HuH-7.5 (cell line): ENCODE measurements around the gene LHX1.

Source experiments
- DNase-seq: peaks from one replicate; pipeline ENCODE4 v3.0.0; 2011; ENCODE audit warnings: low spot score

Gene LHX1

DNA sequence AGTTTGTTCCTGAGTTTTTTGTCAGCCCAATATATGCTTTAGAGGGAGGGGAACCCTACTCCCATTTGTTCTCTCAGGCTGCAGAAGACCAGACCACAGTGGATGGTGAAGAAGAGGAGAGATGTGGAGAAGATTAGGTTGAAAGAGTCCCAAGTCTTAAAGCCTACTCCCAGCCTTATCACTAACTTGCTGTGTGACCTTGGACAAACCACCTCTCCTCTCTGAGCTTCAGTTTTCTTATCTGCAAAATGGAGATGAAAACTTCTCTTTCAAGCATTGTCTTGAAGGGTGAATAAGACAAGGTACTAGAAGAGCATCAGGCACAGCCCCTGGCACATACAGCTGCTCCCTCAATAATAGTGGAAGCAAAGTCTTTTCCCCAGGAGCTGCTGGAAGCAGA lies 15.1 kb upstream of the LHX1 start:
- DNase-seq, result no peak

DNA sequence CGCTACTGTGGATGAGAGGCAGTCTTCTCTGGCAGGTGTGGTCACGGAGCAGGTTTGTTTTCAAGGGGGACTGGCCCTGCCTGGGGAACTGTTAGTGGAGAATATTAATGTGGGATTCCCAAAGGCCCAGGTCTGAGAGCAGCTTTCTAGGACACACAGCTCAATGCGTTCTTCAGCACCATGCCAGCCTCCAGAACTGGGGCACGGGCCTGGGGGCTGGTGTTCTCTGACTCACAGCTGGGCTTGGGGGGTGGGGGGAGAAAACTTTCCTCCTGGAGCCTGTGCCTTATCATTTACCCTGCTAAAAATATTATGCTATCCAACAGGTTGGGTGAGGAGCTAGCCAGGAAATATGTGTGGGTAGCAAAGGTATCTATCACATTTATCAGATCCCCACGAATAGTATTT lies 13.5 kb upstream of the LHX1 start:
- no peak for DNase-seq

DNA sequence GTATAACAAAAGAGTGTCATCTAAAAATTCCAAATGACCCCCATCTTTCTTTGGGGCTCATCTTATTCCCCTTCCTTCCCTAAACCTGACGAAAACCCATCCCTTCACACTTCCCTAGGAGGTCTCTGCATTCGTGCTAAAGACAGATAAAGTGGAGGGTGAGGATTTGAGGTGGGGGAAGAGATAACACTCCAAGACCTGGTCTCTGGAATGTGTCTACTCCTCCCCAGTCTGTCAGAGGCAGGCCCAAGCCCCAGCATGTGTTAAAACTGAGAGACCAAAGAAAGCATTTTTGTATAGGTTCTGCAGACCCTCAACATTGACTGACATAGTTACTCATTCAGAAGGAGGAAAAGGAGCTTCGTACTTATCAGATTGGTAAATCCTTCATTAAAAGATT lies 11.0 kb upstream of the LHX1 start:
- DNase-seq, result no peak

DNA sequence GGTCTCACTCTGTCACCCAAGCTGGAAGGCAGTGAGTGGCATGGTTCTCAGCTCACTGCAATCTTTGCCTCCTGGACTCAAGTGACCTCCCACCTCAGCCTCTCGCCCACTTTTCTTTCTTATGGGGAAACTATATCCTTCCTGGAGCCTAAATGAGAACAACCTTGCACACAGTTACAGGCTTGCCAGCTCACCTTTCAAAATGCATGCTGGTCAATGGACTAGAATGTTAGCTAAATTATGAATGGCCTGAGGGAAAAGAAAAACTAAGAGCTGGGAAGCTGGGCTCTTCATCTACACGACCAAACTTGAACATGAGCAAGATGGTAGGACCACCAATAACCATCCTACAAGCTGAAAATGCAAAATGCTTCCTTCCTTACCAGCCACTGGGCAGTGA lies 10.6 kb upstream of the LHX1 start:
- DNase-seq, result no peak

GRCh38 chr17:36928471-36929345 lies 8.6 kb upstream of the LHX1 start:
- no peak for DNase-seq

GRCh38 chr17:36929851-36930582 lies 7.3 kb upstream of the LHX1 start:
- no peak for DNase-seq

DNA sequence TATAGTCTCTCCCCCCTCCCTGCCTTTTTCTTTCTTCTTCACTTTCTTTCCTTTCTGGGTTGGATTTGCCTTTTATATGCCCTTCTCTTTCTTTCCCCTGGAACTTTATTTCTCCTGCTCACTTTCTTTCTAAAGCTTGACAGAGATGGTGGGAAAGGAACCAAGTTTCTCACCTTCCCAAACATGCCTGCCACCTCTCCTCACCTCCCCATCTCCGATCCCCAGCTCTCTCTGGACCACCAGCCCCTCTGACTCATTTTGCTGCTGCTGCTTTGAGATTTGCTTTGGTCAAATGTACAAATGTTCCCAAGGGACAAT lies 6.7 kb upstream of the LHX1 start:
- no peak for DNase-seq

DNA sequence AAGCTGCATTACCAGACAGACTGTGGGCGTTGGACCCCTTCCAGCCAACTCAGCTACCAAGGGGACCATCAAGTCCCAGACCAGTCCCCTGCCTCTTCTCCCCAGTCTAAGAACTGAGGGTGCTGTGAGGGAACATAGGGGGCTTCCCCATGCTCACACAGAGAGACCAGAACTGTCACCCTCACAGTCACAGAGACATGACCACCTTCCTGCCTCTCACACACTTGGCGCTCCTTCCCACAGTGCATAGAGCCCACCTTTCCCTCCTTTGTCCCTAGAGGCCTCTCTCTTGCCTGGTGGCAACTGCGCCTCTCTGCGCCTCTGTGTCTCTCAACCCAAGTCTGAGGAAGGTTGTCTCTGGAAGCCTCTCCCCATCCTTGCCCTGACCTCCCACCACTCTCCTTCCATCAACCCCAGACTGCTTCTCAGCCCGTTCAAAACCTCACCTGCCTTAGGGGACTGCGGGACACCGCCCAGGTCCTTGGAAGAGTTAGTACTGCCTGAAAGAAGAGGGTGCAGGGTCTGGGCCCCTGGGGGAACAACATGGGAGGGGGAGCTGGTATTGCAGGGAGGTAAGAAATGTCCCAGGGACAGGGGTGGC lies 6.1 kb upstream of the LHX1 start:
- no peak for DNase-seq

- DNase-seq, result no peak
These were observed 5.4 kb upstream of the LHX1 start for GRCh38 chr17:36931697-36932382.

GRCh38 chr17:36932383-36932693 lies 4.9 kb upstream of the LHX1 start:
- DNase-seq, result no peak

DNA sequence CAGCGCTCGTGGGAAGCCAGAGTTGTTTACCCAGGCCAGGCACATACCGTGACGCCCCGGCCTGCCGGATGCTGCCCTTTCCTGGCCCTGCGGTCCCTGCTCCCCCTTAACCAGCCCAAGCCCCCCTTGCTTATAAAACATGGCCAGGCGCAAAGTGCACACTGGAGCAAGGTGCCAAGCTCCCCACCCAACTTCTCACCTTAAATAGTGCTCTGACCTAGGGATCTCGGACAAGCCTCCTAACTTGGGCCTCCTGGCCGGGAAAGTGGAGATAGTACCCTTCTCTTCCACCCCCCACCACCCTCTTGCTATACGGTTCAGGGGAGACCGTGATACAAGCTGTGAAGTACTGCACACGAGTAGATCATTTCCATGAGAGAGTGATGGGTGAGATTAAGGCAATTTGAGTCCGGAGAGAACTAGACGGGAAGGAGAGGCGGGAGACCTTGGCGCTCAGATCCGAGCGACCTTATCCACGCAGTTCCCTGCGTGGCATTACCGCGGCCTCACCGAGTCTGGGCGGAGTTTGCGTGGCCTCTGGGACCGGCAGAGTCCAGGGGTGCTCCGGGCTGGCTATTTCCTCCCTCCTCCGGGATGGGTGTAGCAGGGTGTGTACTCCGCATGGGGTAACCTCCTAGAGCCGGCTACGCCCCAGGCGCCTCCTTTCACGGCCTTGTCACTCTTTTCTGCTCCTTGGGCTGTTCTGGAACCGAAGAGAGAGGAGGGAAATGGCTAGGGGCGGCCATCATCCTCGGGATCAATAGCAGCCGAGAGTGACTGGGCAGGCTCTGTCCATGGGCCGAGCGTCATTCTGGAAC lies 4.4 kb upstream of the LHX1 start:
- no peak for DNase-seq

DNA sequence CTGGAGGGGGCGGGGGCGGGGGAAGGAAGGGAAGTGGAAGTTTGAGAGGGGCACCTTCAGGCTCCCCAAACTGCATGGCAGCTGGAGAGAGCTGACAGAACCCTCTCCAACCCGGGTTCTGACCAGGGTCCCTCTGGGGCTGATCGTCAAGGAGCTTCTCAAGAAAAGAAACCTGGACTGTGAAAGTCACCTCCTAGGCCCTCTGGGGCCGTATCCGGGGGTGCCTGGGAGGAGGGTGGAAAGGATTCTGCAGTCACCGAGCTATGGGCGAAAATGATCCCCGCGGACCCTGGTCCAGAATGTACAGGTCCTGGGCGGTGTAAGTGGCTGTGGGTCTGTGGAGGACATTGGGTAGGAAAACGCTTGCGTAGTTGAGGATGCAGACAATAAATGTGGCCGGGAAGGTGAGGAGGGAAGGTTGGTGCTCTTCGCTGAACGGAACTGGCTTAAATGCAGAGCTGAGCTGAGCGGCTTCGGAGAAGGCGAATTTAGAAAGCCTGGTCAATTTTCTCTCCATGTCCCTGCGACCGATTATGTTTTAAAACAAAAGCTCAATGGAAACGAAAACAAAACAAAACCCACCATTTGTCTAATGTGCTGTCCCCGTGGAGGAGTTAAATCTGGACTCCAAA lies 3.6 kb upstream of the LHX1 start:
- DNase-seq, result no peak

DNA sequence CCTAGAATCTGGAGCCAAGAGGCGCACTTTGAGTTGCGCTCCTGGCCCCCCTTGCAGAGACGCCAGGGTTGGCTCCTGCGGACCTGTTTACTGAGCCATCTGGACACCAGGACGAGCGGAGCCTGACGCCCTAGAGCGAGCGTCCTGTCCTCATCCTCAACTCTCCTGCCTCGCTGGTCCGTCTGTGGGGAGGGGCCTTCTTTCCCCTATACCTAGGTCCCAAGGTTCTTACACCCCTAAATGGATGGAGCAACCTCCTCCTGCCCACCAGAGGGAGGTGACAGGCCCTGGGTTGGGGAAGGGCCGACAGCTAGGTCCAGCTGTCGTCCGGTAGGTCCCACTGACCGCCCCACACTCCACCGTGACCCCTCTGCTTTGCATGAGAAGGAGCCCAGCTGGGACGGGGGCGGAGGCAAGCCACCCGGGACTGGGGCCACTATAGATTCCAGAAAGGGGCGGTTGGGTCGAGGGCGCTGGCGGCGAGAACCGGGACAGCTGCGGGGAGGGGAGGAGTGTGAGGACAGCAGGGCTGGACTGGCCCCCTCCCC lies 3.1 kb upstream of the LHX1 start:
- no peak for DNase-seq

GRCh38 chr17:36934692-36935630 lies 2.3 kb upstream of the LHX1 start:
- DNase-seq, result peak; percentile 59

- DNase-seq, result peak; percentile 59
These were observed 1.4 kb upstream of the LHX1 start for GRCh38 chr17:36935671-36936454.

DNA sequence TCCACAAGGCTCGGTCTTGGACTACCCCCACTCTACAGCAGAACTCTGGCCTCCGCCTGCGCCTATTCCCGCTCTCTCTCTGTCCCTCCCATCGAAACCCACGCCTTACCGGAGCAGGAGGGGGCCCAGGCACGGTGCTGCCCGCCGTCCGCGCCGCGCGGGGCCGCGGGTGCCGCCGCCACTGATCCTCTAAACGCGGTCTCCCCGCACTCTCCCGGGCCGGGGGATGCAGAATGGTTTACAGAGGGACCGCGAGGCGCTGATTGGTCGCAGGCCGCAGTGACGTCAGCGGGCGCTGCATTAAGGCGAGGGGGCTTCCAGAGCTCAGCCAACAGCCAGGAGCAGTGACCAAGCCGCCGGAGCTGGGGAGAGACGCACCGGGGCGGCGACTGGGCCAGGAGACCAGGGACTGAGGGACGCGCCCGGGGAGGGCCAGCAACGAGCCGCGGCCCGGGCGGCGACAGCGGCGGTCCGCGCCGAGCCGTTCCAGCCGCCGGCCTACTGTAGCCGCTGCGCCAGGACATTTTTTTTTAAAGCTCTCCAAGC lies 747 bp upstream of the LHX1 start:
- peak; percentile 63 for DNase-seq

GRCh38 chr17:36937959-36938565 lies 787 bp downstream of the LHX1 start:
- DNase-seq, result peak; percentile 48

DNA sequence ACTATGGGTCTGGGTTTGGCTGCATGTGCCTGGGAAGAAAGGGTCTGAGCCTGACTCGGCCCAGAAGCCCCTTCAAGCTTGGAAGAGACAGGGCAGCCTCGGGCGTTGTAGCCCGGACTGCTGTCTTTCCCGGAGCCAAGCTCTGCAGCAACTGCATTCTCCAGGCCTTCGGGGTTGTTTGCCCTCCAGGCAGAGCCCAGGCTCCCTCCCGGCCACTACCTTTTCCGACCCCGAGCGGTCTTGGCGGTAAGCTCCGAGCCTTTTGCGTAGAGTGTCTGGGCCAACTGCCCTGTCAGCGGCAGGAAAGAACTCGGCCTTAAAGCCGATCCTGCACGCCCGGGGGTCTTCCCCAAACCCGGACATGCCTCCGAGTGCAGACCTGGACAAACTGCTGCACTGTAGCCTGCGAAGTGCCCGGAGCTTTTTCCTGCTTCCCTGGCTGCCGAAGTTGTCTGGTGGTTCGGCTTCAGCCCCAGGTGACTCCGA lies 1.3 kb downstream of the LHX1 start:
- no peak for DNase-seq
